Activated CD8-positive, alpha-beta memory T cell treated with anti-CD3 and anti-CD28 coated beads, Interleukin-2, amount 50 U/mL, for 4 hours (primary cell): Measurements from ENCODE around the gene EDA.

ENCODE experiments used
- DNase-seq: peaks from one replicate; pipeline ENCODE4 v3.0.0-alpha.2; 2020

EDA gene

DNA sequence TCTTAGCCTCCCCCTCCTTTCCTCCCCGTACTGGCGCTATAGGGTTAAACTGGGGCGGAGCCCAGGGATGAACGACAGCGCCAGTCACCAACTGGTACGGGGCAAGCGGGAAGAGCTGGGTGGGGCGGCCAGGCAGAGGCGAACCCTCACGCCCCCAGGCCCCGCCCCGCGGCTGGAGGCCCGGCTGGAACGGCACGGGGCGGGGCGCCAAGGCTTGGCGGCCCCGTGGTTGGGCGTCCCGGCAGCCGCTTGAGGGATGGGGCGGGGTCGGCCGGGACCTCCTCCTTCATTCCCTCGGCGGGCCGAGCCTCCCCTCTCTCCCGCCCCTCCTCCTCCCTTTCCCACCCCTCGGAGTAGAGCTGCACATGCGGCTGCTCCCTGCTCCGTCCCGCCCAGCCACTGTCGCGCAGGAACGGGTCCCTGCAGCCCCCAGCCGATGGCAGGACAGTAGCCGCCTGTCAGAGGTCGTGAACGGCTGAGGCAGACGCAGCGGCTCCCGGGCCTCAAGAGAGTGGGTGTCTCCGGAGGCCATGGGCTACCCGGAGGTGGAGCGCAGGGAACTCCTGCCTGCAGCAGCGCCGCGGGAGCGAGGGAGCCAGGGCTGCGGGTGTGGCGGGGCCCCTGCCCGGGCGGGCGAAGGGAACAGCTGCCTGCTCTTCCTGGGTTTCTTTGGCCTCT lies at the start of gene EDA:
Gene EDA (plus strand): TSS at position 335 of the 678 bp plus-strand sequence.
- DNase-seq, result peak; percentile 50

GRCh38 chrX:69568828-69569227 lies 47.1 kb upstream of the EDA start:
- no peak for DNase-seq

DNA sequence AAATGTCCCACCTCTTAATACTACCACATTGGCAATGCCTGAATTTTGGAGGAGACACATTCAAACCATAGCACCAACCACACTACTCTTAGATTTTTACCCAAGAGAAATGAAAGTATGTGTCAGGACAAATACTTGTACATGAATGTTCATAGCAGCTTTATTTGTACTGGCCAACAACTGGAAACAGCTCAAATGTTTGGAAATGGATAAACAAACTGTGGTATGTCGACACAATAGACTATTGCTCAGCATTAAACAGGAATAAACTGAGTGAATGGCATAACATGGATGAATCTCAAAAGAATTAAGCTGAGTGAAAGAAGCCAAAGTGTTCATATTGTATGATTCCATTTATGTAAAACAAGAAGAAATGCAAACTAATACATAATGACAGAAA lies 18.5 kb upstream of the EDA start:
- no peak for DNase-seq

DNA sequence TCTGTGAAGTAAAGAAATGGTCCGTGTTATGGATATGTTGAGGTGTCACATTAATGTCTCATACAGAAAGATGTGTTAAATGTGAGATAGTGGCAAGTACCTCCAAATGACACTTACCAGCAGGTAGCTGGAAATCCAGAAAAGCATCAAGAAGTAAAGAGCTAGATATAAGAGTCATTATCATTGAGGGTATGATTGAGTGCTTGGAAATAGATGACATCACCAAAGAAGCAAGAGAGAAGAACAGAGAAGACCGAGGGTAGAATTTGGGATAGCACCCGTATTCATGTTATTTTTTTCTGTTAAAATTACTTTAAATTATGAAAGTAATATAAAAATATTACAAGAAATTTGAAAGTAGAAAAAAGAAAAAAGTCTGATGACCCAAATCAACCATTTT lies 15.7 kb upstream of the EDA start:
- DNase-seq, result no peak

GRCh38 chrX:69603566-69604194 lies 12.2 kb upstream of the EDA start:
- no peak for DNase-seq

DNA sequence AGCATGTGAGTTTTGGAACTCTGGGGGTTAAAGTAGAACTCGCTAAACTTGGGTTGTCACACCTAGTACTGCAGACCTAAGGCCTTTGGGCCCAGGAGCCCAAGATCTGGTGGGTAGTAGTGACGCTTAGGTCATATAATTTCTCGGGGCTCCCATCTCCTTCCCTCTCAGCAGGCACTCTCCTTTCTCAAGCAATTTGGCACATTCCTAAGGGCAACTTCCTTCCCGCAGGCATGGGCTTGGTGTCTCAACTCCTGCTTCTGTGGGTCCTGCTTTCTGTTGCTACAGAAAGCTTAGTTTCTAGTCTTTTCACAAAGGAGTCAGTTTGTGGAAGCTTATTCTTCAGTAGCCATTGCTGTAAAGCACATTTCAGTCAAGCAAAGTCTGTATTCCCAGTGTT lies 10.4 kb upstream of the EDA start:
- no peak for DNase-seq

DNA sequence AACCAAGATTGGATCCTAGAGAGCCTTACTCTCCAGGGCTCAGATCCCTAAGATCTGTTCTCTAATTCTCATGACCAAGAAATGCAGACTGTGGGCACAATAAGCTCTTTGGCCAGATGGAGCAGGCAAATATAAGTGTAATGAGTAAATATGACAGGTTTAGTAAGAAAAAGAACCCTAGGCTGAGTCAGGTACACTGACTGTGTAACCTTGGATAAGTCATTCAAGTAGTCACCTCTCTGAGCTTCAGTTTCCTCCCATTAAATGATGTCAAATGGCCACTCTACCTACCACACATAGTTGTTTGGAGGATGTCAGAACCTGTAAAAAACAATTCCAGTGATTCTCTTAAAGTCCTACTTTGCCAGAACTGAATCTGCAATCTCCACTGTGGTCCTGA lies 8.3 kb upstream of the EDA start:
- no peak for DNase-seq

GRCh38 chrX:69613946-69614345 lies 2.0 kb upstream of the EDA start:
- no peak for DNase-seq

DNA sequence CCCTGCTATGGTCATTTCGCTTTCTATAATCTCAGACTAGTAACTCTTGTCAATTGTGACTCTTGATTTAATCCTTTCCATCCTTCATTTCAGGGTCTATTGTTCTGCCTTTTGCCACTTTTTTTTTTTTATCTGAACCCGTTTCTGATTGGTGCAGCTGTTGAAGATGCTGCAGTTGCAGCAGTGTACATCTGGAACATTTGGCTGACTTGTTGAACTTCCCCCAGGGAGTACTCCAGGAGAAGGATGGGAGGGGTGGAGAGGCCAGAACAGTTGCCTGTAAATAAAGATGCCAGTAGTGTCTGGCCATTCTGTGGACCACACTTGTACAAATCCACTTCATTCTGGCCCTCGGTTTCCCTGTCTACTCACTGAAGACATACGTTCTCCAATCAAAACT lies 1.0 kb upstream of the EDA start:
- no peak for DNase-seq

DNA sequence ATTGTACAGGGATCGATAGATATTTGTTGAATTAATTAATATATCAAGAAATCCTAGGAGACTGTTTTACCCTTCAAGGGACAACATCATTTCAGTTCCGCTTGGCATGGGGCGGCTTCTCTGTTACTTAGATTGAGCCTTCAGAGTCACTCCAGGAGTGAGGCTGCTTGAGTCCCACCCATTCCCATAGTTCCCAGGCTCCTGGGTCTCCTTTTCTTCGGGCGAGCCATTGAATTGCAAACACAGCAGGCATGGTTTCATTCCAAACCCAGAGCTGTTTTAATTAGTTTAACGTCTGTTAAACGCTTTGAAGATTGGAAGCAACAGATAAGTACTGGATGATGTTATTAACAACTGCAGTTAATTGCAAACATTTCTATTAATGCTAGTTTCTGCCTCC lies 571 bp upstream of the EDA start:
- DNase-seq, result no peak

GRCh38 chrX:69616457-69617203 lies 717 bp downstream of the EDA start:
- DNase-seq, result peak; percentile 12

DNA sequence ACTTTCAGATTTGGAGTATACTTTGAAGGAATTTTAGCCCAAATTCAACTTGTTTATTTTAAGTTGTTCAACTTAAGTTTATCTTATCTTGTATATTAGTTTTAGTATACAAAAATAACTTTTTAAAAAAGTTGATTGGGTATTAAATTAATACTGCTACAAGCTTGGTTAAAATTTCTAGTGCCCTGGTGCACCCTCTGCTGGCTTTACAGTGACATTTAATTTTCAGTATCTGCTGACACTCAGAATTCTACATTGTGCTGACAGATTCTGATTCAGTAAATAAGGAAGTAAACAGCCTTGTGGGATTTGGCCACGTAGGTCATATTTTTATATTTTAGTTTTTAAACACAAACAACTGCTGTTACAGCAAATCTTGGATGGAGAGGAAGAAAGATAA lies 2.9 kb downstream of the EDA start:
- no peak for DNase-seq

DNA sequence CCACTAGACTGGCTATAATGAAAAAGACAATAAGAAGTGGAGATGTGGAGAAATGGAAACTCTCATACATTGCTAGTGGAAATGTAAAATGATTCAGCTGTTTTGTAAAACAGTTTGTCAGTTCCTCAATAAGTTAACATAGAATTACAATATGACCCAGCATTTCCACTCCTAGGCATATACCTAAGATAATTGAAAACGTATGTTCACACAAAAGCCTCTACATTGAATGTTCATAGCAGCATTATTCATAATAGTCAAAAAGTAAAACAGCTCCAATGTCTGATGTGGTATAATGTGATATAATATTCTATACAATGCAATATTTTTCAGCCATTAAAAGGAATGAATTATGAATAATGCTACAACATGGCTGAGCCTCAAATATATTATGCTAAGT lies 10.2 kb downstream of the EDA start:
- no peak for DNase-seq

- DNase-seq, result no peak
Measured at GRCh38 chrX:69627744-69628143, 11.8 kb downstream of the EDA start.

- DNase-seq, result no peak
Measured at GRCh38 chrX:69630147-69630546, 14.2 kb downstream of the EDA start.

DNA sequence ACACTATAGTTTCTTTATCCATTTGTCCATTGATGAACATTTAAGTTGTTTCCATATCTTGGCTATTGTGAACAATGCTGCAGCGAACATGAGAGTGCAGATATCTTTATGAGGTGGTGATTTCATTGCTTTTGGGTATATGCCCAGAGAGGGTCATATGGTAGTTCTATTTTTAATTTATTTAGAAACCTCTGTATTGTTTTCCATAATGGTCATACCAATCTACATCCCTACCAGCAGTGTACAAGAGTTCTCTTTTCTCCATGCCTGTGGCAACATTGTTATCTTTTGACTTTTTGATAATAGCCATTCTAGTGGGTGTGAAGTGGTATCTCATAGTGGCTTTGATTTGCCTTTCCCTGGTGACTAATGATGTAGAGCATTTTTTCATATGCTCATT lies 48.8 kb downstream of the EDA start:
- DNase-seq, result no peak

DNA sequence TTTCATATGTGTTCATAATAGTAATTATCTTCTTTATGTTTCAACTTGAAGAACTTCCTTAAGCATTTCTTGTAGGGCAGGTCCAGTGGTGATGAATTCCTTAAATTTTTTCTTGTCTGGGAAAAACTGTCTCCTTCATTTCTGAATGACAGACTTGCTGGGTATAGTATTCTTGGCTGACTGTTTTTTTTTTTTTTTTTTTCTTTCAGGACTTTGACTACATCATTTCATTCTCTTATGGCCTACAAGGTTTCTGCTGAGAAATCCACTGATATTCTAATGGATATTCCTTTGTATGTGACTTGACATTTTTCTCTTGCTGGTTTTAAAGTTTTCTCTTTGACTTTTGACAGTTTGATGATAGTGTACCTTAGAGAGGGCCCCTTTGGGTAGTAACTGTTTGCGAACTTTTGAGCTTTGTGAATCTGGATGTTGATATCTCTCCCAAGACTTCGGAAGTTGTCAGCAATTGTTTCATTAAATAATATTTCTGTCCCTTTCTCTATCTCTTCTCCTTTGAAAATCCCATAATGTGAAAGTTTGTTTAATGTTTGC lies 54.2 kb downstream of the EDA start:
- DNase-seq, result no peak

GRCh38 chrX:69674891-69675290 lies 59.0 kb downstream of the EDA start:
- no peak for DNase-seq

DNA sequence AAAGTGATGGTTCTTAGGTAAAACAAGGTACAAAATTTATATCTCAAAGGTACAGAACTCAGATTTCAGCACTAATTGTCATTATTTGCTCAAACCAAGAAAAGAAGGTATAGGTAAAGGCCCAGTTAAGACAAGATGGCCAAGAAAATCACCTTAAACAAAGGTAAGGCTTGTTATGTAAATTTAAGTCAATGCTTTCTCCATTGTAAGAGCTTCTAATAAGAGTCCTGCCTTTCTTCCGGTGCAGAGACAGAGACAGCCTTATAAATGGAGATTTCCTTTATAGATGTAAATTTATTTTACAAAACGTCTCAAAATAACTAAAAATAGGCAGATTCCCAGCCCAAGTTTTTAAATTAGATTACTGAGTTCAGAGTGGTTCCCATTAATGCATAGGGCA lies 89.9 kb downstream of the EDA start:
- no peak for DNase-seq

DNA sequence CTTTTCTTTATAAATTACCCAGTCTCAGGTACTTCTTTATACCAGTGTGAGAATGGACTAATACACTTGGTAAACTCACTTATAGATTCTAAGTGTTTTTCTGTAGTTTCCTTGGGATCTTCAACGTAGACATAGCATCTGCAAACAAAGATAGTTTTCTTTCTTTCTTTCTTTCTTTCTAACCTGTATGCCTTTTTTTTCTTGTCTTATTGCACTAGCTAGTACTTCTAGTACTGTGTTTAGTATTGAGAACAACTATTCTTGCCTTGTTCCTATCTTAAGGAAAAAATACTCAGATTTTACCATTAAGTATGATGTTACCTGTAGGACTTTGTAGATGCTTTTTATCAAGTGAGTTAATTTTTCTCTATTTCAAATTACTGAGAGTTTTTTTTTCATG lies 102.2 kb downstream of the EDA start:
- DNase-seq, result no peak

DNA sequence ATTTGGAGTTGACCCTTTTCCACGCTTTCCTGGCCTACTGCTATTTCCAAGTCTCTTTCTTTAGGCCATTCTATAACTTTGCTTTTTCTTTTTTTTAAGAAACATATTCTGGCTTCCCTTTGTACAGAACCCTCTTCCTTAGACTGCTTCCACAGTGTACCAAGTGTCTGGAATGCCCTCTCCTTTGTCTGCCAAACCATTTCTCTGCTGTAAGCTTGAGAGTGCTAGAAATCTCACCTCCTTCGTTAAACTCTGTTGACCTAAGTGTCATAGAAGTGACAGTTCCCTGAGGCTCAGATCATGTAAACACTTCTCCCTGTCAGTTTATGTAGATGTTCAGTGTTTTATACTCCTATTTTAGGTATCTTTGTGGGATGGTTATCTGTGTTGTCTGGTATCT lies 108.4 kb downstream of the EDA start:
- no peak for DNase-seq

- DNase-seq, result no peak
Measured at GRCh38 chrX:69740317-69740716, 124.4 kb downstream of the EDA start.

GRCh38 chrX:69741721-69742120 lies 125.8 kb downstream of the EDA start:
- DNase-seq, result no peak

DNA sequence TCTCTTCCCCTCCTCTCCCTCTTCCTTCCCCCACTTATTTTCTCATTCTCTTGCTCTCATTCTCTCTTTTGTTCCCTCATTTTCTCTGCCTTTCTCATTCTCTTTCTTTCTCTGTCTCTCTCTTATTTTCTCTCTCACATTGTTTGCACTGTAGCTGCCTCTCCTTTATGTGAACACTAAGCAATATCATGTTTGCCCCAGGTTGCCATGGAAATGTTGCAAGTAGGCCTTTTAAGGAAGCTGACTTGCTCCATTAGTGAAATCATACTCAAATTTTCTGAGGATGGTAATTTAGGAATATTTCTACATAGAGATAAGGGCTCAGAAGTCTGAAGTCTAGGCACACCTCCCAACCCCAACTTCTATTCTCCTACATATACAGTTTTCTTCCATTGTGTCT lies 130.1 kb downstream of the EDA start:
- no peak for DNase-seq
